Right forelimb (tissue), 1 donor: ENCODE results near the gene ALDH16A1.
A peak's percentile ranks its signal among the peaks of the same experiment; 100 is the strongest.
"Not testable (repeated sequence)": the region's sequence is repeated elsewhere in the genome, so short reads cannot be mapped to it uniquely, and the experiment has no call there.

Source experiments
- DNase-seq: peaks from one replicate; pipeline ENCODE4 v3.0.0-alpha.2; 2018

The ALDH16A1 gene

DNA sequence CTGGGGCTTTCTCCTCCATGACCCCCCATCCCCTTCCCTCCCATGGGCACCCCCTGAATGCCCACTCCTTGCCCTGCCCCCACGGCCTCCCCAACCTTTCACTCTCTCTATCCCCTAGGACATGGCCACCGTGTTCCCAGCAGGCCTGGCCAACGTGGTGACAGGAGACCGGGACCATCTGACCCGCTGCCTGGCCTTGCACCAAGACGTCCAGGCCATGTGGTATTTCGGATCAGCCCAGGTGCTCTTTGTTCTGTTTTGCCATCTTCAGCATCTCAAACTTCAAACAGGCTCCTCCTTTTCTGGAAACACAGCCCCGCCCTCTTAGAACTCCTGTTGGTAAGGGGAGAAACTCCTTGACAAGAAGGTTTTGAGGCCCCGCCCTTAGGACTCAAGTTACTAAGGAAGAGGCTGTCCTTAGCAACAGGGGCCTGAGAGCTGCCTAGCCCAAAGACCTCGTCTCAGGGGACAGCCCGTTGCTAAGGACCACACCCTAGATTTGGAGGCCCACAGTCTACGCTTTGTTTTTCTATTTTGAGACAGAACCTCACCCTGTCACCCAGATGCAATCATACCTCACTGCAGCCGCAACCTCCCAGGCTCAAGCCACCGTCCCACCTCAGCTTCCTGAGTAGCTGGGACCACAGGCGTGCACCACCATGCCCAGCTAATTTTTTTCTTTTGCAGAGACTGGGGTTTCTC lies 15.9 kb downstream of the ALDH16A1 start:
- peak; percentile 75 for DNase-seq

DNA sequence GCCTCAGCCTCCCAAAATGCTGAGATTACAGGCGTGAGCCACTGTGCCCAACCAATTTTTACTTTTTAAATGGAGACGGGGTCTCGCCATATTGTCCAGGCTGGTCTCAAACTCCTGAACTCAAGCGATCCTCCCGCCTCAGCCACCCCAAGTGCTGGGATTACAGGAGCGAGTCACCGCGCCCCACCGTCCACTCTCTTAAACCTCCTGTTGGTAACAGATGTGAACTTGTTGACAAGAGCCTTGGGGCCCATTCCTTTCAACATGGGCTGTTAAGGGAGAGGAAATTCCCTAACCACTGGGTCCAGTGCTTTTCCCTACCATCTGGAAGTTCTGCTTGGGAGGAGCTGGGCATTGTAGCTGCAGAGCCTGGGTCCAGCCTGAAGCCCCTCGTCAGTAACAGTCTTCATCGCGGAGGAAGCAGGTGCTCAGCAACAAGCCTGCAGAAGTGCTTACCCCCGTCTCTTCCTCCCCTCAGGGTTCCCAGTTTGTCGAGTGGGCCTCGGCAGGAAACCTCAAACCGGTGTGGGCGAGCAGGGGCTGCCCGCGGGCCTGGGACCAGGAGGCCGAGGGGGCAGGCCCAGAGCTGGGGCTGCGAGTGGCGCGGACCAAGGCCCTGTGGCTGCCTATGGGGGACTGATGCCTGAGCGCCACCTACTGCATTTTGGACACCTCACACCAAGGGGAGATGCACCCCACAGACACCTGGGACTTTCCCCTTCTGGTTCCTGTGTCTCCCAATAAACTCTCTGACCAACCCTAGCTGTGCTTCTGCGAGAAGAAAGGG lies 17.0 kb downstream of the ALDH16A1 start:
- DNase-seq: no peak

DNA sequence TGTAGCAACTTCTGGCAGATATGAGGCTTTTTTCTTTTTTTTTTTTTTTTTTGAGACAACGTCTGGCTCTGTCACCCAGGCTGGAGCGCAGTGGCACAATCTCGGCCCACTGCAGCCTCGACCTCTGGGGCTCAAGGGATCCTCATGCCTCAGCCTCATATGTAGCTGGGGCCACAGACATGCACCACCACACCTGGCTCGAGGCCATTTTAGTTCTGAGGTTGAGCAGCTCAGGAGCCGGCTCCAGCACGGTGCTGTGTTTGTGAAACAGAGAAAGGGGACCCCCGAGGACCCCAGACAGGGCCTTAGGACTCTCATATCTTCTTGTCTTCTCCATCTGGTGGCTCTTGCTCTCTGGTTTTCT lies 17.6 kb downstream of the ALDH16A1 start:
- DNase-seq: no peak

DNA sequence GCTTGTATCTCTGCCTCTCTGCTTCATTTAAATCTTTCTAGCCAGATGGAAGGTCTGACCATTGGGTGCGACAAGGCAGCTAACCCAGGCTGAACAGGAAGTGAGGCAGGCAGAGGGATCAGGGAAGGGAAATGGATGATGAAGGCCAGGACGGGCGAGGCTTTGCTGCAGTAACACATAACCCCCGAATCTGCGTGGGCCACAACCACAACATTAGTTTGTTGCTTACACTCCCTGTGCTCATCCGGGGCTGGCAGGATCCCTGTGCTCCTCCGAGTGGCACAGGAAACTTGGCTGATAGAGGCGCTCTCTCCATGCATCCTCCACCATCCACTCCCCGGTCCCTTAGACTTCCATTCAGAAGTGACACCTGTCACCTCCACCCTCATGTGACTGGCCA lies 19.9 kb downstream of the ALDH16A1 start:
- DNase-seq: no peak

DNA sequence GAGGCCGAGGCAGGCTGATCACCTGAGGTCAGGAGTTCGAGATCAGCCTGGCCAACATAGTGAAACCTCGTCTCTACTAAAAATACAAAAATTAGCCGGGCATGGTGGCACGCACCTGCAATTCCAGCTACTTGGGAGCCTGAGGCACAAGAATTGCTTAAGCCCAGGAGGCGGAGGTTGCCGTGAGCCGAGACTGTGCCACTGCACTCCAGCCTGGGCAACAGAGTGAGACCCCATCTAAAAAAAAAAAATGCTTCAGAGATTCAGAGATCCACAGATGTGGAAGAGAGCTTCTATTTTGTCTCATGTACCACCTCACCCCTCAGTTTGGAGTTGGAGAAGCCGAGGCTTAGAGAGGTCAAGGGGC lies 20.5 kb downstream of the ALDH16A1 start:
- not testable (repeated sequence) for DNase-seq

DNA sequence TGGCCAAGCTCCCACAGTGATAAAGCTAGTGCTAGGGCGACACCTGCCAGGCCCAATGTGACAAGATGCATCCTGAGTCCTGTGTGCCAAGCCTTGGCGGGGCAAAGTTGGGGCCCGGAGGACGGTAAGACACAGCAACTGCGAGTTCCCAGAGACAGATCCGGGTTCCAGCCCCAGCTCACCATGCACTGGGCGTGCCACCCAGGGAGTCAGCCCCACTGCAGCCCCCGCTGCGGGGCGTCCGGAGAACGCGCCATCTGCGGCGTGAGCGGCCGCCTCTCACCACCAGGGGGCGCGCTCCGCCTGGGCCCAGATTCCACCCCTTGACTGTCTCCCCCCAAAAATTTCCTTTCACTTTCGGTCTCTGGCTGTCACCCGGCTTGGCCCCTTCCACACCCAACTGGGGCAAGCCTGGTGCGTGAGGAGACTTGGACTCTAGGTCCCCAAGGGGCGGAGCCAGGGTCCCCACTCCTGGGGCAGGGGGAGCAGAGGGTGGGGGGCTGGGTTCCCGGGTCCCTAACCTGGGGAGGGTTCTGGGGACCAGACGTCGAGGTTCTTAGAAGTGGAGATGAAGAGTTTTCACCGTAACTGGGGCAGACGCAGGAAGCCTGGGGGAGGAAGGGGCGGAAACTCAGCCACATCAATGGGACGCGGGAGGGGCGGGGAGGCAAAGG lies 21.0 kb downstream of the ALDH16A1 start, which contains the start of gene FLT3LG:
FLT3LG (plus strand) TSS at position 348 of the 674 bp plus-strand sequence. CDS start 425 bp downstream, outside the sequence.
- DNase-seq: peak; percentile 84

DNA sequence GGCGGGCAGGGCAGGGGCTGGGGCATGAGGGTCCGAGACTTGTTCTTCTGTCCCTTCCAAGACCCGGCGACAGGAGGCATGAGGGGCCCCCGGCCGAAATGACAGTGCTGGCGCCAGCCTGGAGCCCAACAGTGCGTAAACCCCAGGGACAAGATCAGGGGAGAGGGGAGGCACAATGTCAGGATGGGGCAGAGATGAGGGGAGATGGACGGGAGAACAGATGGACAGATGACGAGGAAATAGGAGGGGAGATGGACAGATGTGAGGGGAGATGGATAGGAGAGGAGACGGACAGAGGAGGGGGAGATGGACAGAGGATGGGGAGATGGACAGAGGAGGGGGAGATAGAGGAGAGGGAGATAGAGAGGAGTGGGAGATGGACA lies 21.5 kb downstream of the ALDH16A1 start:
- no peak for DNase-seq

DNA sequence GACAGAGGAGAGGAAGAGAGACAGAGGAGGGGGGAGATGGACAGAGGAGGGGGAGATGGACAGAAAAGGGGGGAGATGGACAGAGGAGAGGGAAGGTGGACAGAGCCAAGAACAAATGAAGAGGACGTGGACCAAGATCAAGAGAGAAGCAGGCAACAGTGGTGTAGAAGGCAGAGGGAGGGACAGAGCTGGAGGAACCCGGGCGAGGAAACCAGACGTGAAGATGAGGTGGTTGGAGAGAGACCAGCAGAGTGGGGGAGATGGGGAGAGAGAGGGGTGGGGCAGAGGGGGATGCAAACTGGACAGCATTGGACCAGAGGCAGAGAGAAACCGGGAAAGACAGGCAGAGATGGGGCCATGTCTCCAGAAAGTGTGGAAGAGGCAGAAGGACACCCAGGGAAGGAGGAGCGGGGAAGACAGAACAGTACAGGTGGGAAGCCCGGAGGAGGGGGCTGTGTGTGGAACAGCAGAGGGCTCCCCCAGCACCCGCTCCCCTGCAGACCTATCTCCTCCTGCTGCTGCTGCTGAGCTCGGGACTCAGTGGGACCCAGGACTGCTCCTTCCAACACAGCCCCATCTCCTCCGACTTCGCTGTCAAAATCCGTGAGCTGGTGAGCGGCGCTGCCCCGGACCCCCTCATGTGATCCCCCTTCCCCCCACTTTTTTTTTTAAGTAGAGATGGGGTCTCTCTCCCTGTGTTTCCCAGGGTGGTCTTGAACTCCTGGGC lies 22.3 kb downstream of the ALDH16A1 start:
- no peak for DNase-seq

DNA sequence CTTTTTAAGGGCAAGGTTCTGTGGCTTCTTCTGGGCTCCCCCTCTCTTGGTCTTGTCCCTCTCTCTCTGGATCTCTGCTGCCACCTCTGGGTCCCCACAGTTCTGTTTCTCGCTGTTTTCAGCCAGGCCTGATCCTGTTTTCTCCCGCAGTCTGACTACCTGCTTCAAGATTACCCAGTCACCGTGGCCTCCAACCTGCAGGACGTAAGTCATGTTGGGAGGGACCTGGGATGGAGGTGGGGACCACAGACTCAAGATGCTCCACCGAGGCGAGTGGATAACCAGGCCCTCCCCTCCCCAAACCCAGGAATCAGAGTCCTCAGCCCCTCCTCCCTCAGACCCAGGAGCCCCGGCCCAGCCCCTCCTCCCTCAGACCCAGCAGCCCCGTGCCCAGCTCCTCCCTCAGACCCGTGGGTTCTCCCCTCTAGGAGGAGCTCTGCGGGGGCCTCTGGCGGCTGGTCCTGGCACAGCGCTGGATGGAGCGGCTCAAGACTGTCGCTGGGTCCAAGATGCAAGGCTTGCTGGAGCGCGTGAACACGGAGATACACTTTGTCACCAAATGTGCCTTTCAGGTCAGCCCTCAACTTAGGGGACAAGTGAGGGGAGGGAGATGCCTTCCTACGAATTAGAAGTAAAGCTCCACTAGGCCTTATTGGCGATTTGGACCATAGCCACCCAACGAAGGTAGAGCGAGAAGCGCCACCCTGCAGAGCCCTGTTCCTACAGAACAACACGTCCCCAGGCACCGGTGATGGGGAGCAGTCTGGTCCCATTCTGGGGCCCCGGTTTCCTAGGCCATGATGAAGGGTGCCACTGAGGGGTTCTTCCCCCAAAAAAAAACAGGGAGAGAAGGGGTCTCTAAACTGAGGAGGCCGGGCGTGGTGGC lies 23.2 kb downstream of the ALDH16A1 start:
- no peak for DNase-seq

DNA sequence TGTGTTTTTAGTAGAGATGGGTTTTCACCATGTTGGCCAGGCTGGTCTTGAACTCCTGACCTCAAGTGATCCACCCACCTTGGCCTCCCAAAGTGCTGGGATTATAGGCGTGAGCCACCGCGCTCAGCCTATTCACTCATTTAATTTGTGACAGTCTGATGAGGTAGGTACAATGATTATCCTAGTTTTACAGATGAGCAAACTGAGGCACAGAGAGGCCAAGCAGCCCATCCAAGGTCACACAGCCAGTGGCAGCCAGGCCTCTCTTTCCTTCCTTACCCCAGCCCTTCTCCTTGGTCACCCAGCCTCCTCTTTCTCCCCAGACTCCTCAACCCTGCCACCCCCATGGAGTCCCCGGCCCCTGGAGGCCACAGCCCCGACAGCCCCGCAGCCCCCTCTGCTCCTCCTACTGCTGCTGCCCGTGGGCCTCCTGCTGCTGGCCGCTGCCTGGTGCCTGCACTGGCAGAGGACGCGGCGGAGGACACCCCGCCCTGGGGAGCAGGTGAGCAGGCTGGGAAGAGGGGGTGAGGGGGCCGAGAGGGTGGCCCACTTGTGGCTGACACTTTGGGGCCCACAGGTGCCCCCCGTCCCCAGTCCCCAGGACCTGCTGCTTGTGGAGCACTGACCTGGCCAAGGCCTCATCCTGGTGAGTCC lies 27.1 kb downstream of the ALDH16A1 start:
- DNase-seq: no peak

DNA sequence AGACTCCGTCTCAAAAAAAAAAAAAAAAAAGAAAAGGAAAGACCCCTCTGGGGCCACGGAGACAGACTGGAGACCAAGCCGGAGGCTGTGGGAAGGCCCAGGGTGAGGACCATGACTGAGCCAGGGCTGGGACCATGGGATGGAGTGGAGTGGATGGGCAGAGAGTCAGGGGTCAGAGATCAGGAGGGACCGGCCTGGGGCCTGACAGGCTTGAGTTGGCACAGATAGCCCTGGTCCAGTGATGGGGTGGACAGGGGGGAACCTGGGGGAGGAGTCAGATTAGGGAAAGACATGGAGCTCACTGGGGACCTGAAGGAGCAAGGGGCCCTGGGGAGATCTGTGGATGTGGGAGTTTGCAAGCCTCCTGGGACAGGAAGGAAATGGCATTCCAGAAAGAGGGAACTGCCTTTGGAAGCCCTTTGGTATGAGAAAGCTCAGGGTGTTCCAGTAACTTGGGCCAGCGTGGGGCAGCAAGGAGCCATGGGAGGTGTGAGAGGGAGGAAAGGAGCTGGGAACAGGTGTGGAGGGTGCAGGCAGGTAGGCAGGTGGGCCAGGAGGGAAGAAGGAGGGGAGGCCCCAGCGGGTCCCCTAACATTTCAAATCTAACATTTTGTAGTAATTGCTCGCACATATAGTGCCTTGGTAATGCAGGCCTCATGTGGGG lies 28.1 kb downstream of the ALDH16A1 start:
- no peak for DNase-seq

DNA sequence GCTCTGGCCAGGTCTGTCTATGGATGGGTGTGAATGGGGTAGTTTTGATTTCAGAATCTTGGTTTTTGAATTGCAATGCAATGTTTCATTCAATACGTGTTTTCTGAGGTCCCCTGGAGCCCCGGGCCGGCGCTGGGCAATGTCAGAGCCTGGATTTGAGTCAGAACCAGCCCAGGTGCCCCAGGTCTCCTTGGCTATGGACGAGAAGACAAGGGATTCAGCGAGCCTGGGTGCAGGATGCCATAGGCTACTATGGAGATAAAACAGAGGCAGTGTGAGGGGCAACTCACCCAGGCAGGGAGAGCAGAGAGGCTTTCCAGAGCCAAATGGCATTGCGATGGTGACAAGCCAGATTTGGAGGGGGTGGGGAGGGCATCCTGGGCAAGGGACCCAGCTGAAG lies 33.2 kb downstream of the ALDH16A1 start:
- no peak for DNase-seq

DNA sequence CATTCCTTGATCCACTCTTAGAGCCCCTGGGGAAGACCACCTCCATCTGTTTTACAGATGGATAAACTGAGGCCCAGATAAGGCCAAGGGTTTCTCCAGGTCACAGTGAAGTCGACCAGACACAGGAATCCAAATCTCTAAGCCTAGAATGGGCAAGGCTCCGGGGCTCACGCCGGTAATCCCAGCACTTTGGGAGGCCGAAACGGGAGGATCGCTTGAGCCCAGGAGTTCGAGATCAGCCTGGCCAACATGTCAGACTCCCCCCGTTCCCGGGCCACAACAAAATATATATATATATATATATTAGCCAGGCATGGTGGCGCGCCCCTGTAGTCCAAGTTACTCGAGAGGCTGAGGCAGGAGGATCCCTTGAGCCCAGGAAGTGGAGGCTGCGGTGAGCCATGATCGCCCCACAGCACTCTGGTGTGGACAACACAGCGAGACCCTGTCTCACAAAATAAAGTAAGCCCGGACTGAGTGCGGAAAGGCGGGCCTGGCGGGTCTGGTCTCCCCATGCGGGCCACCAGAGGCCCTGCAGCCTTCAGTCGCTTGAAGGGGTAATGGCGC lies 33.8 kb downstream of the ALDH16A1 start:
- DNase-seq: no peak

DNA sequence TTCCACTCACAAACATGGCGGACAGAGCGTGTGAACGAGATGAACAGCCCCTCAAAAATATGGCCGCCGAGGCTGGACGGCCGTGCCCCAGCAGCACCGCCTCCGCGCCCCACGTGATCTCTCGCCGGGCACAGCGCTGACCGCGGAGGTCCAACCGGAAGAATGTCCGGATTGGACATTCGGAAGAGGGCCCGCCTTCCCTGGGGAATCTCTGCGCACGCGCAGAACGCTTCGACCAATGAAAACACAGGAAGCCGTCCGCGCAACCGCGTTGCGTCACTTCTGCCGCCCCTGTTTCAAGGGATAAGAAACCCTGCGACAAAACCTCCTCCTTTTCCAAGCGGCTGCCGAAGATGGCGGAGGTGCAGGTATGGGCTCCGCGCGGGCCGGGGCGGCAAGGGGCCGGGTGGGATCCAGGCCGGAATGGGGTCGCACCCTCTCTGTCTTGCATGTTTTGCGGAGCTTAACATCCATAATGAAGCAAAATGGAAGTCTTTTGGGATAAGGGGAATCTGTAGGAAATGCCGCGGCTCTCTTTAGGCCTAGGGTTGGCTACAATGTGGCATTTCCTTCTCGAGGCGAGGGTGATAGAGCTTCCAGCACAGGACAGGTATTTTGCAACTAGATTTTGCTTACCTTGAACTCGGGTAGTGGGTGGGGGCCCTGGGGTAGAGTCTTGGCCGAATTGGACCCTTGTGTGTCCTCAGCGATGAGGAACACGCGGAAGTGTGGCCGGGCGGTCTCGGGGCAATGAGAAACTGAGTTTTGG lies 34.4 kb downstream of the ALDH16A1 start, which contains the start of gene RPL13A:
RPL13A (plus strand) TSS at position 332 of the 769 bp plus-strand sequence; CDS start at position 354, 22 bp downstream.
- DNase-seq: peak; percentile 100

DNA sequence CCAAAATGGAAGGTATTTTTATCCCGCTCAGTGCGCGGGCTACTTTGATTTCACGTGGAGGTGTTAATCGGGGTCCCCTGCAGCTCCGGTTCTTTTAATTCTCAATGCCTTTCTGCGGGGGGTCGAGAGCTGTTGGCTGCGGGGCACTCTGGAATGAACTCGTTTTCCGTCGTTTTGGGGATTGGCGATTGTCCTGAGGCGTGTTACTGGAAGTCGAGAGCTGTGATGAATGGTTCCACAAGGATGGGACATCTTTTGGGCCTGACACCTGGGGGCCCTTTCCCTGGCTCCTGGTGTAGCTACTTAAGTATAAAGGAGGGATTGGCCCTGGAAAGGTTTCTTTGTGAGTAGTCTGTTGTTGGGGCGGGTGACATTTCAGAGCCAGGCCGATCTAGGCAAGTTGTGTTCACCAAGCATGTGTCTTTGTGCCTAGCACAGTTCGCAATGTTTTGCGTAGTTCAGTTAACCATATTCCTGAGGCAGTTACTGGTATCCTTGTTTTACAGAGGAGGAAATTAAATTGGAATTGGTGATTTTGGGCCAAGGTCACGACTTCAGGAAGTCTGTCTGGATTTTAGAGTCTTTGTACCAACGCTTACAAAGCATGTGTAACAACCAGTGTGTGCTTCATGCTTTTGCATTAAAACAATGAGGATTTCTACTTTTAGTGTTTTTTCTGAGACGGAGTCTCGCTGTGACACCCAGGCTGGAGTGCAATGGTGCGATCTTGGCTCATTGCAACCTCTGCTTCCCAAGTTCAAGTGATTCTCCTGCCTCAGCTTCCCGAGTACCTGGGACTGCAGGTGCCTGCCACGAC lies 35.2 kb downstream of the ALDH16A1 start:
- no peak for DNase-seq

DNA sequence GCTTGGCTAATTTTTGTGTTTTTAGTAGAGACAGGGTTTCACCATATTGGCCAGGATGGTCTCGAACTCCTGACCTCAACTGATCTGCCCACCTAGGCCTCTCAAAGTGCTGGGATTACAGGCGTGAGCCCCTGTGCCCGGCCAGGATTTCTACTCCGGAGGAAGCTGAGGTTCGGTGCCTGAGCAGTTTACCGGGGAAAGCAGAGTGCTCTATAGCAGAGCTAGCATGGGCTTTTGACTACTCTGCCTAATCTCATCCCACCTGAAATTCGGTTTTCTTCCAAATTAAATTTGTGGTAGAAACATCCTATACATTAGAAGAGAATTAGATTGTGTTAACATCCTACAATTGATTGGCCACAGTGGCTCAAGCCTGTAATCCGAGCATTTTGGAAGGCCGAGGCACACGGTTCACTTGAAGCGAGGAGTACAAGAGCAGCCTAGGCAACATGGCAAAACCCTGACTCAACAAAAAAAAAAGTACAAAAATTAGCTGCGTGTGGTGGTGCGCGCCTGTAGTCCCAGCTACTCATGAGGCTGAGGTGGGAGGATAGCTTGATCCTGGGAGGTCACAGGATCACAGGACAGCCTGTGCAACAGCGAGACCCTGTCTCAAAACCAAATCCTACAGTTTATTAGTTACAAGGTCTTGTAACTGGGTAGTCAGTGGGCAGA lies 36.0 kb downstream of the ALDH16A1 start:
- DNase-seq: no peak

DNA sequence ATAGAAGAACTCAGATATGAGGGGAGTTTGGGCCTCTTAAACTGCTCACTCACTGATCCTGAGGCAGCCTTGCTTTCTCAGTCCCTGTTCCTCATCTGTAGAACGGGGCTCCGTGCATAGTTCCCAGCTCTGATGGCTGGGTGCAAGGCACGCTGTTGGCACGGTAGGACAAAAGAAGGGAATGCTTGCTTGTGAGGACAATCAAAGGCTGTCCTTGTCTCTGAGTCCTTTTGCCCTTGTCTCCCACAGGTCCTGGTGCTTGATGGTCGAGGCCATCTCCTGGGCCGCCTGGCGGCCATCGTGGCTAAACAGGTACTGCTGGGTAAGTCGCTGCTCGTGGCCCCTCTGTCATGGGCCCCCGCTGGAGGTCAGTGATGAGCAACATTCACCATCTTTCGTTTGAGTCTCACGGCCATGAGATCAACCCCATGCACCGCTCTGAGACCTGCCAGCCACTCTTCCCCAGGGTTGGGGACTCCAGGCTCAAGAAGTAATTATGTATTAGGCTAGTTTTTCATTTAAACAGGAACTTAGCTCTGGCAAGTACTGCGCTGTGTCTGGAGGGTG lies 36.7 kb downstream of the ALDH16A1 start:
- DNase-seq: no peak
